ENCODE measurements around the gene SEC61G. TPM values are rescaled to one million over a fixed set of nuclear protein-coding genes. Genes with fewer than 3 reads are reported as not detected.

SEC61G gene
- total and polyA plus RNA-seq, 10 of the 15 experiments (the other 5 are each of a cell fraction or from before 2014, with no cell fraction given) = 163 to 809 (median 346) TPM

DNA sequence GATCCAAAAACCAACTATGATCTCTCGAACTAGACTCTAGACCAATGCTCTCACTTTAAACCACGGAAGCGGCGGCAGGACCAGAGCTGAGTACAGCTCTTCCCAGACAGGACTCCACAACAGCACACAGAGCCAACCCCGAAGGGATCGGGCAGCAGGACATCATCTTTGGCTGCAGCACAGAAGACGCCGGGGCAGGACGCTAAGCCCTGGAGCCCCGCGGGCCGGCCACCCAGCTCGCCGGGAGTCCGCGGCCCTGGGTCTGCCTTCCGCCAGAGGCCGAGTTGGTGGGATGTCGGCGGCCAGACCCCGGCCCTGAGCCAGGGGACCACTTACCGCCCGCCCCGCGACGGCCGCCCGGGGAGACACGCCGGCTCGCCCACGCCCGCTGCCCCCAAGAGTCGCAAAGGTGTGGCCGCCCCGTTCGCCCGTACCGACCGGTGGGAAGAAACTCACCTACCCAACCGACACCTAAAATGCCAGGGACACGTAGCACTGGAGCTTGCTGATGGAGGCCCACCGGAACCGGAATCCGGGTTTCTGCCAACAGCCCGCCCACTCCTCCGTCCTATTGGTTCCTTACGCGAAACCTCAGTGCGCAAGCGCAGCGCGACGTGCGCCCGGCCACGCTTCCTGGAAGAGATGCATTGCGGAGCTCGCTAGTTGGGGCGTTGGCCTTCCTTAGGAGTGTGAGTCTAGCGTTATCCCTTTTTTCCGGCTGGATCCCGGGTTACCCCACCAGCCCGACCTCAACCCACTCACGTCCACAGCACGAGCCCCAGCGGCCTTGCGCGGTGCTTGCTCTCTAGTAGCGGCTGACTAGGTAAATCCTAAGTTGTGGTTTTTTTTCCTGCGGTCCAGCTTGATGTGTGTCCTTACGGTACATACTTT is at the start of gene SEC61G (continued):
- TF ChIP-seq MEF2B (IDR thresholded peaks at IDR 0.05; ENCODE audit: partially characterized antibody, poor library complexity, severe bottlenecking) = peak; percentile 22
- TF ChIP-seq, protein P1, sequence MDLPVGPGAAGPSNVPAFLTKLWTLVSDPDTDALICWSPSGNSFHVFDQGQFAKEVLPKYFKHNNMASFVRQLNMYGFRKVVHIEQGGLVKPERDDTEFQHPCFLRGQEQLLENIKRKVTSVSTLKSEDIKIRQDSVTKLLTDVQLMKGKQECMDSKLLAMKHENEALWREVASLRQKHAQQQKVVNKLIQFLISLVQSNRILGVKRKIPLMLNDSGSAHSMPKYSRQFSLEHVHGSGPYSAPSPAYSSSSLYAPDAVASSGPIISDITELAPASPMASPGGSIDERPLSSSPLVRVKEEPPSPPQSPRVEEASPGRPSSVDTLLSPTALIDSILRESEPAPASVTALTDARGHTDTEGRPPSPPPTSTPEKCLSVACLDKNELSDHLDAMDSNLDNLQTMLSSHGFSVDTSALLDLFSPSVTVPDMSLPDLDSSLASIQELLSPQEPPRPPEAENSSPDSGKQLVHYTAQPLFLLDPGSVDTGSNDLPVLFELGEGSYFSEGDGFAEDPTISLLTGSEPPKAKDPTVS (IDR thresholded peaks at IDR 0.05; ENCODE audit: low read depth, low read length) = no peak
- TF ChIP-seq, protein P2, sequence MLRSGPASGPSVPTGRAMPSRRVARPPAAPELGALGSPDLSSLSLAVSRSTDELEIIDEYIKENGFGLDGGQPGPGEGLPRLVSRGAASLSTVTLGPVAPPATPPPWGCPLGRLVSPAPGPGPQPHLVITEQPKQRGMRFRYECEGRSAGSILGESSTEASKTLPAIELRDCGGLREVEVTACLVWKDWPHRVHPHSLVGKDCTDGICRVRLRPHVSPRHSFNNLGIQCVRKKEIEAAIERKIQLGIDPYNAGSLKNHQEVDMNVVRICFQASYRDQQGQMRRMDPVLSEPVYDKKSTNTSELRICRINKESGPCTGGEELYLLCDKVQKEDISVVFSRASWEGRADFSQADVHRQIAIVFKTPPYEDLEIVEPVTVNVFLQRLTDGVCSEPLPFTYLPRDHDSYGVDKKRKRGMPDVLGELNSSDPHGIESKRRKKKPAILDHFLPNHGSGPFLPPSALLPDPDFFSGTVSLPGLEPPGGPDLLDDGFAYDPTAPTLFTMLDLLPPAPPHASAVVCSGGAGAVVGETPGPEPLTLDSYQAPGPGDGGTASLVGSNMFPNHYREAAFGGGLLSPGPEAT (IDR thresholded peaks at IDR 0.05; ENCODE audit: low read depth) = peak; percentile 52; the same call in 1 of the 2 replicates
- no peak for TF ChIP-seq RFX5 (IDR thresholded peaks at IDR 0.05; ENCODE audit: low read depth, low read length)
- TF ChIP-seq HCFC1 (IDR thresholded peaks at IDR 0.05; ENCODE audit: low read length) = peak; percentile 56
- TF ChIP-seq YBX1 (IDR thresholded peaks at IDR 0.05) = no peak
- TF ChIP-seq CREB1 (IDR thresholded peaks at IDR 0.05; ENCODE audit: low read depth) = peak; percentile 89
- TF ChIP-seq BHLHE40 (IDR thresholded peaks at IDR 0.05; ENCODE audit: borderline replicate concordance in 1 of 2, low read depth in 2 of 2, low read length in 1 of 2) = peak in 1 of 2 experiments; percentile 25; a peak in 1 of 4 replicates
- no peak for TF ChIP-seq NFIC (IDR thresholded peaks at IDR 0.05; ENCODE audit: low read depth, low read length)
- no peak for TF ChIP-seq HDAC2 (IDR thresholded peaks at IDR 0.05)
- no peak for TF ChIP-seq CBX5 (IDR thresholded peaks at IDR 0.05; ENCODE audit: low read depth)
- TF ChIP-seq ZSCAN29 (IDR thresholded peaks at IDR 0.05) = no peak
- TF ChIP-seq BMI1 (IDR thresholded peaks at IDR 0.05; ENCODE audit: borderline replicate concordance) = no peak
- TF ChIP-seq, protein P3, sequence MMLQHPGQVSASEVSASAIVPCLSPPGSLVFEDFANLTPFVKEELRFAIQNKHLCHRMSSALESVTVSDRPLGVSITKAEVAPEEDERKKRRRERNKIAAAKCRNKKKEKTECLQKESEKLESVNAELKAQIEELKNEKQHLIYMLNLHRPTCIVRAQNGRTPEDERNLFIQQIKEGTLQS (IDR thresholded peaks at IDR 0.05; ENCODE audit: borderline replicate concordance, extremely low read depth, low read depth, low read length) = no peak
- peak; percentile 97 for TF ChIP-seq TAF1 (IDR thresholded peaks at IDR 0.05; ENCODE audit: borderline replicate concordance, low read depth, low read length)
- TF ChIP-seq WRNIP1 (IDR thresholded peaks at IDR 0.05; ENCODE audit: borderline replicate concordance, low read depth, low read length) = no peak; the same call in 1 of the 2 replicates
- TF ChIP-seq RB1 (IDR thresholded peaks at IDR 0.05; ENCODE audit: borderline replicate concordance) = no peak; the same call in 1 of the 2 replicates
- peak; percentile 29; the same call in 1 of the 2 replicates for TF ChIP-seq ASH2L (IDR thresholded peaks at IDR 0.05; ENCODE audit: borderline replicate concordance, low read depth)
- TF ChIP-seq NR2C2 (IDR thresholded peaks at IDR 0.05; ENCODE audit: borderline replicate concordance, control insufficient read depth, insufficient read length, low read depth) = no peak
- TF ChIP-seq RBBP5 (conservative IDR thresholded peaks at IDR 0.05) = no peak
- TF ChIP-seq, protein P4, sequence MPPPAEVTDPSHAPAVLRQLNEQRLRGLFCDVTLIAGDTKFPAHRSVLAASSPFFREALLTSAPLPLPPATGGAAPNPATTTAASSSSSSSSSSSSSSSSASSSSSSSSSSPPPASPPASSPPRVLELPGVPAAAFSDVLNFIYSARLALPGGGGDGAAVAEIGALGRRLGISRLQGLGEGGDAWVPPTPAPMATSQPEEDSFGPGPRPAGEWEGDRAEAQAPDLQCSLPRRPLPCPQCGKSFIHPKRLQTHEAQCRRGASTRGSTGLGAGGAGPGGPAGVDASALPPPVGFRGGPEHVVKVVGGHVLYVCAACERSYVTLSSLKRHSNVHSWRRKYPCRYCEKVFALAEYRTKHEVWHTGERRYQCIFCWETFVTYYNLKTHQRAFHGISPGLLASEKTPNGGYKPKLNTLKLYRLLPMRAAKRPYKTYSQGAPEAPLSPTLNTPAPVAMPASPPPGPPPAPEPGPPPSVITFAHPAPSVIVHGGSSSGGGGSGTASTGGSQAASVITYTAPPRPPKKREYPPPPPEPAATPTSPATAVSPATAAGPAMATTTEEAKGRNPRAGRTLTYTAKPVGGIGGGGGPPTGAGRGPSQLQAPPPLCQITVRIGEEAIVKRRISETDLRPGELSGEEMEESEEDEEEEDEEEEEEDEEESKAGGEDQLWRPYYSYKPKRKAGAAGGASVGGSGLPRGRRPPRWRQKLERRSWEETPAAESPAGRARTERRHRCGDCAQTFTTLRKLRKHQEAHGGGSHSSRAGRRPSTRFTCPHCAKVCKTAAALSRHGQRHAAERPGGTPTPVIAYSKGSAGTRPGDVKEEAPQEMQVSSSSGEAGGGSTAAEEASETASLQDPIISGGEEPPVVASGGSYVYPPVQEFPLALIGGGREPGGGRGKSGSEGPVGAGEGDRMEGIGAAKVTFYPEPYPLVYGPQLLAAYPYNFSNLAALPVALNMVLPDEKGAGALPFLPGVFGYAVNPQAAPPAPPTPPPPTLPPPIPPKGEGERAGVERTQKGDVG (CRISPR knock-in tag; IDR thresholded peaks at IDR 0.05) = no peak
- TF ChIP-seq, protein P5, sequence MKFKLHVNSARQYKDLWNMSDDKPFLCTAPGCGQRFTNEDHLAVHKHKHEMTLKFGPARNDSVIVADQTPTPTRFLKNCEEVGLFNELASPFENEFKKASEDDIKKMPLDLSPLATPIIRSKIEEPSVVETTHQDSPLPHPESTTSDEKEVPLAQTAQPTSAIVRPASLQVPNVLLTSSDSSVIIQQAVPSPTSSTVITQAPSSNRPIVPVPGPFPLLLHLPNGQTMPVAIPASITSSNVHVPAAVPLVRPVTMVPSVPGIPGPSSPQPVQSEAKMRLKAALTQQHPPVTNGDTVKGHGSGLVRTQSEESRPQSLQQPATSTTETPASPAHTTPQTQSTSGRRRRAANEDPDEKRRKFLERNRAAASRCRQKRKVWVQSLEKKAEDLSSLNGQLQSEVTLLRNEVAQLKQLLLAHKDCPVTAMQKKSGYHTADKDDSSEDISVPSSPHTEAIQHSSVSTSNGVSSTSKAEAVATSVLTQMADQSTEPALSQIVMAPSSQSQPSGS (IDR thresholded peaks at IDR 0.05; ENCODE audit: low read length) = no peak
